HL-60 (cell line): ENCODE data around the gene ELP4.

ENCODE experiments used
- CTCF ChIP-seq: IDR thresholded peaks from one replicate; pipeline ENCODE4 v1.5.1; 2011; ENCODE audit warnings: low read length, control low read depth, inconsistent platforms; ENCODE audit not compliant: insufficient read depth
- GABPA ChIP-seq: IDR thresholded peaks from 2 replicates; pipeline ENCODE4 v1.6.1; 2012; ENCODE audit warnings: low read depth
- POLR2AphosphoS5 ChIP-seq: IDR thresholded peaks from 2 replicates; pipeline ENCODE4 v1.6.1; 2012; ENCODE audit warnings: low read depth
- REST ChIP-seq: IDR thresholded peaks from 2 replicates; pipeline ENCODE4 v1.6.1; 2012; ENCODE audit warnings: low read depth; ENCODE audit not compliant: insufficient replicate concordance

GRCh38 chr11:31767066-31767465, 257.5 kb downstream of the ELP4 start:
- TF ChIP-seq CTCF (no peak), REST (no peak), POLR2AphosphoS5 (no peak), GABPA (no peak)
